AG09309 (cell line): ENCODE data around the gene TNF.

Source experiments
- DNase-seq: peaks from one replicate; pipeline ENCODE4 v3.0.0-alpha.2; 2010; ENCODE audit warnings: low read depth
- H3K4me3 ChIP-seq: 2 replicates; pipeline ENCODE4 v1.5.1; 2011; ENCODE audit warnings: mild to moderate bottlenecking, low read depth, low read length, moderate library complexity; ENCODE audit not compliant: control insufficient read depth
- CTCF ChIP-seq: IDR thresholded peaks from 2 replicates; pipeline ENCODE4 v1.5.1; 2011; ENCODE audit warnings: mild to moderate bottlenecking, low read depth, low read length, inconsistent platforms; ENCODE audit not compliant: insufficient read depth, control insufficient read depth; ENCODE audit errors: missing control alignments

TNF gene

GRCh38 chr6:31578184-31579118, 3.1 kb downstream of the TNF start:
- no peak overlapping the region for H3K4me3 ChIP-seq
- no peak for DNase-seq
- TF ChIP-seq CTCF: no peak

GRCh38 chr6:31579119-31579505, 3.7 kb downstream of the TNF start:
- no peak for TF ChIP-seq CTCF
- no peak for DNase-seq
- no peak overlapping the region for H3K4me3 ChIP-seq

- DNase-seq: no peak
- TF ChIP-seq CTCF: no peak
- H3K4me3 ChIP-seq: no peak overlapping the region
Observed at GRCh38 chr6:31579546-31580437, 4.4 kb downstream of the TNF start.

GRCh38 chr6:31580438-31580740, 5.0 kb downstream of the TNF start:
- peak overlapping the region; percentile 92 for H3K4me3 ChIP-seq

GRCh38 chr6:31580807-31581433, 5.6 kb downstream of the TNF start:
- H3K4me3 ChIP-seq: peak overlapping the region; percentile 92
- TF ChIP-seq CTCF: peak; percentile 79
- DNase-seq: peak; percentile 20

More at GRCh38 chr6:31580438-31580740, 5.0 kb downstream of the TNF start:
- DNase-seq: no peak
- TF ChIP-seq CTCF: no peak
